Measurements from ENCODE around the gene RIT2.

The RIT2 gene

DNA sequence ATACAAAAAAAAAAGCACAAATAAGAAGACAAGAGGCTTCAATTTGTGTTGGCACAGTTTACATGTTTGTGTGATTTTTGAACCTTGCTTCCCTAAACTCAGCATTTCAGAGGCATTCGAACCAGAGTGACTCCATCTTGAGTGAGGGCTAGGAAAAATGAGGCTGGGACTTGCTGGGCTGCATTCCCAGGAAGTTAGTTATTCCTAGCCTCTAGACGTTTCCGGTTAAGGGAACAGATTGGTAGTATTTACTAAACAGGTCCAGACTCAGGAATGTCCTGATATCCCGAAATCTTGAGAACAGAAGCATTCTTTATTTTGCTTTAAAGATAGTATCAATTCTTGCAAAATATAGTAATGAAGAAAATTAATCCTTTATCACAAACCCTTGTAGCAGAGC, 46.7 kb downstream of the RIT2 start:
- TF ChIP-seq, protein P1, sequence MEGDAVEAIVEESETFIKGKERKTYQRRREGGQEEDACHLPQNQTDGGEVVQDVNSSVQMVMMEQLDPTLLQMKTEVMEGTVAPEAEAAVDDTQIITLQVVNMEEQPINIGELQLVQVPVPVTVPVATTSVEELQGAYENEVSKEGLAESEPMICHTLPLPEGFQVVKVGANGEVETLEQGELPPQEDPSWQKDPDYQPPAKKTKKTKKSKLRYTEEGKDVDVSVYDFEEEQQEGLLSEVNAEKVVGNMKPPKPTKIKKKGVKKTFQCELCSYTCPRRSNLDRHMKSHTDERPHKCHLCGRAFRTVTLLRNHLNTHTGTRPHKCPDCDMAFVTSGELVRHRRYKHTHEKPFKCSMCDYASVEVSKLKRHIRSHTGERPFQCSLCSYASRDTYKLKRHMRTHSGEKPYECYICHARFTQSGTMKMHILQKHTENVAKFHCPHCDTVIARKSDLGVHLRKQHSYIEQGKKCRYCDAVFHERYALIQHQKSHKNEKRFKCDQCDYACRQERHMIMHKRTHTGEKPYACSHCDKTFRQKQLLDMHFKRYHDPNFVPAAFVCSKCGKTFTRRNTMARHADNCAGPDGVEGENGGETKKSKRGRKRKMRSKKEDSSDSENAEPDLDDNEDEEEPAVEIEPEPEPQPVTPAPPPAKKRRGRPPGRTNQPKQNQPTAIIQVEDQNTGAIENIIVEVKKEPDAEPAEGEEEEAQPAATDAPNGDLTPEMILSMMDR (IDR thresholded peaks at IDR 0.05; ENCODE audit: insufficient read depth, missing control alignments) = no peak
- no peak for DNase-seq (ENCODE audit: insufficient read length, low spot score)
- no peak for FAIRE-seq

DNA sequence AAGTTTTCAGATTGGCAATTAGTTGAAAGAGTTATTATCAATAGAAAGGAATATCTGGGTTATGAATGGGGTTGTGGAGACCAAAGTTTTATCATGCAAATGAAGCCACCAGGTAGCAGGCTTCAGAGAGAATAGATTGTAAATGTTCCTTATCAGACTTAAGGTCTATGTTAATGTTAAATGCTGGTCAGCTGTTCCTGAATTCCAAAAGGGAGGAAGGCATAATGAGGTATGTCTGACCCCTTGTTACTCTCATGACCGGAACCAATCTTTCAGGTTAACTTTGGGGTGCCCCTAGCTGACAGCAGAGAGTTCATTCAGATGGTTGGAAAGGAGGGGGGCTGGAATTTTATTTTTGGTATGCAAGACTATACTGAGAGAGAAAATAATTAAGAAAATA, 47.9 kb downstream of the RIT2 start:
- no peak for FAIRE-seq
- TF ChIP-seq, protein P1 (IDR thresholded peaks at IDR 0.05; ENCODE audit: insufficient read depth, missing control alignments) = no peak
- no peak for DNase-seq (ENCODE audit: insufficient read length, low spot score)

DNA sequence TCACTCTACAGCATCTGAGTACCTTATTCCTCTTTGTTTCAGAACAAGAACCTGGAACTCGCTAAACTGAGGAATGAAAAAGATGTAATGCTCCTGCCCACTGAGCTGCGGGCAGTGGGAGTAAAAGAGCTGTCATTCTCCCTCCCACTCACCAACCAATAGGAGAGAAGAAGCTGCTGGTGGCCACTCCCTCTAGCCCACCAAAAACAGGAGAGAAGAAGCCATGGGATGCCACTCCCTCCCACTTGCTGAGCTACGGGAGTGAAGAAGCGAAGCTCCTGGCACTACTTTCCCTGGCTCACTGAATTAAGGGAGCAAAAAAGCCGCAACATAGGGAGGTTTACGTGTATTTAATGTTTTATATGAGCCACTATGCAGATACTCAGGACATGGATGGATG, 53.7 kb downstream of the RIT2 start:
- TF ChIP-seq, protein P1 (IDR thresholded peaks at IDR 0.05; ENCODE audit: insufficient read depth, missing control alignments) = no peak
- FAIRE-seq = no peak
- no peak for DNase-seq (ENCODE audit: insufficient read length, low spot score)

DNA sequence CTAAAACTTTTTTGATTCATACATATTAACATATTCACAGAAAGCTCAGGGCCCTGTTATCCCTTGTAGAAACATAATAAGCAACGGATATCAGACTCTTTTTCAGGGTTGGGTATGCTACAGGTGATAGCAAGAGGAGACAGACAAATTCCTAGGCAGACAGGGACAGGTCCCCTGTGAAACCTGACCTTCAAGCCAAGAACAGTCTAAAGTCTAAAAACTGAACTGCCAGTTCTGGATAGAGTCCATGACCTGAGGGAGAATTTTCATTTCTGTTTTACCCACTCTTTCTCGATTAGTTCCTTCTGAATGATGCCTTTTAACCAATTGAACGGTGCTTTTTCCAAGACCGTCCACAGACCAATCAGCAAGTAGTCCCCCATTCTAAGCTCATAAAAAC, 54.2 kb downstream of the RIT2 start:
- TF ChIP-seq, protein P1 (IDR thresholded peaks at IDR 0.05; ENCODE audit: insufficient read depth, missing control alignments) = no peak
- DNase-seq (ENCODE audit: insufficient read length, low spot score) (no peak), FAIRE-seq (no peak)

DNA sequence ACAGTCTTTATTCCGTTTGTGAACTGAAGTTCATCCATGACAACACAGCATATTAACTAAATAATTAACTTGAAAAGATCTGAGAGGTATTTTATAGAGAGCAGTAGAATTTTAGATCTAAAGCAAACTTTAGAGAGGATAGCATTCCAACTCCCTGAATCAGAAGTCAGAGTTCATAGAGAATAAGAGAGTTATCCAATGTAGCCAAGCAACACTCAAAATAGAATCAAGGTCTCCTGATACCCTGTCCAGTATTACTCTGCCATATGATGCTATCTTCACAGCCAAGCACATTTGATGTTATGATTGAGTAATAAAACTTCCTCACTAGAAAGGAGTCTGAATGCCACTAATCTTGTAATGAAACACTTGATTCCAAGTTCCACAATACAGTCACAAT, 55.5 kb downstream of the RIT2 start:
- TF ChIP-seq, protein P1 (IDR thresholded peaks at IDR 0.05; ENCODE audit: insufficient read depth, missing control alignments) = no peak
- FAIRE-seq (no peak), DNase-seq (ENCODE audit: insufficient read length, low spot score) (no peak)

DNA sequence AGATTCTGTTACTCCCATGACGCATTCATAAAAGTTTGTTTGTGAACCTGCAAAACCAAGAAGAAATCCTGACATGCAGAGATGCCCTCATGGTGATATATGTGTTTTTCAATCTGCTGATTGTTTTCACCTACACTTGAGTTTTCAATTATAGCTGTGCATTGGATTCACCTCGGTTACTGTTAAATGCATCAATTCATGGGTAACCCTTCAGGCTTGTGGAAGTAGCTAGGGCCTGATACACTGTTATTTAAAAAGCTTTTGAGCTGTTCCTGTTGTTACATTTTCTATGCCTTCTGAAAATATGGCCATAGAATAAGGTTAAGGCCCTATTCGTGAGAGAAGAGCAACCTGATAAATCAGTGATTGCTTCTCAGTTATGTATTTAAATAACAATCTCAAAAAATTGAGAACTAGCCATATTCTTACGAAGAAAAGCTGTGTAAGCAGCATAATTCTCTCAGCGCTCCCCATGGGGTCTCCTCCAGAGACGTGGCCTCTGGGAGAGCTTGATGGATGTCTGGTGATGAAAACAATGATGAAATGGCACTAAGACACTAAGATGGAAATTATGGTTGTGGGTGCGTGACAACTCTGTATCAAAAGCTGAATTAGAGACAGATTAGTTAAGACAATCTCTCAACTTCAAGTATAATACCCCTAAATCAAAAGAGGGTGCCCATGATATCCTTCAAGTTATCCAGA, 60.5 kb downstream of the RIT2 start:
- TF ChIP-seq, protein P1 (IDR thresholded peaks at IDR 0.05; ENCODE audit: insufficient read depth, missing control alignments) = no peak
- FAIRE-seq (peak; percentile 48), DNase-seq (ENCODE audit: insufficient read length, low spot score) (no peak)

DNA sequence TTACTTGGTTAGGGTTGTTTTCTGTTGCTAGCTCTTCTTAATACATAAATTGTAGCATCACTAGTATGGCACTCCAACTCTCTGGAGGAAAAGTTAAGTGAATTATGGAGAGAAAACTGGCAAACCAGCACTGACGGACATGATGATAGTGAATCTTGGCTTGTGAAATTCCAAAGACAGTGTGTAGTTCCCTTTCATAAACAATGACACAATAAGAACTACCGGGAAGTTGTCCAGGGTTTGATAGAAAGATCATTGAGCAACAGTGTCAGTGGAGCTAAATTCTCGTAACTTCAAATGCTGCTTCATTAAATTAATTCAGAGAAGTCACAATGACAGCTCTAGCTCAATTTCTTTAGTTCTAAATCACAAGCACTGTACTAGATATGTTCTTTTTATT, 66.5 kb downstream of the RIT2 start:
- DNase-seq (ENCODE audit: insufficient read length, low spot score) (no peak), FAIRE-seq (peak; percentile 16)
- TF ChIP-seq, protein P1 (IDR thresholded peaks at IDR 0.05; ENCODE audit: insufficient read depth, missing control alignments) = no peak

All from D721Med (cell line).